HL-60 (cell line): ENCODE results near the gene CLEC2B.

Source experiments
- GABPA ChIP-seq: IDR thresholded peaks from 2 replicates; pipeline ENCODE4 v1.6.1; 2012; ENCODE audit warnings: low read depth
- POLR2AphosphoS5 ChIP-seq: IDR thresholded peaks from 2 replicates; pipeline ENCODE4 v1.6.1; 2012; ENCODE audit warnings: low read depth
- SPI1 ChIP-seq: IDR thresholded peaks from 2 replicates; pipeline ENCODE4 v1.6.1; 2012; ENCODE audit warnings: low read depth, mild to moderate bottlenecking, borderline replicate concordance
- TF ChIP-seq, protein P1 (sequence below): IDR thresholded peaks from one replicate; pipeline ENCODE4 v1.5.1; 2011; ENCODE audit warnings: low read length, control low read depth, inconsistent platforms; ENCODE audit not compliant: insufficient read depth
- TF ChIP-seq, protein P2 (sequence below): IDR thresholded peaks from 2 replicates; pipeline ENCODE4 v1.6.1; 2012; ENCODE audit warnings: low read depth; ENCODE audit not compliant: insufficient replicate concordance

DNA sequence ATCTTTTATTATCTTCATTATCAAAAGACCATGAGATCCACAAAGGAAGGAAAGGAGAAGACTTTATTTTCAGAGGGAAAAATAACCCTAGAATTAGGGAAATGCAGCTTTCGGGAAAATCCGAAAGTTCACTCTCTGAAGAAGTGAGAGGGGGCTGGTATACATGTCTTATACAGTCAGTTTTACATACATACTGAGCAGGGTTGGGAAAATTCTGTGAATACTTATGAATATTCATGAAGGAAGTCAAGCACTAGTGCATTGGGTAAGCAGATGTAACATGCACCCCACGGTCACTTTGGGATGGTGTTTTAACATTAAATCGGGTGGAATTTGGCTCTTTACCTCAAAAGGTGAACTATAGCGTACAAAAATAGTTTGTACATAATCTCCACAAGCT, 57.5 kb downstream of the CLEC2B start:
- TF ChIP-seq, protein P1, sequence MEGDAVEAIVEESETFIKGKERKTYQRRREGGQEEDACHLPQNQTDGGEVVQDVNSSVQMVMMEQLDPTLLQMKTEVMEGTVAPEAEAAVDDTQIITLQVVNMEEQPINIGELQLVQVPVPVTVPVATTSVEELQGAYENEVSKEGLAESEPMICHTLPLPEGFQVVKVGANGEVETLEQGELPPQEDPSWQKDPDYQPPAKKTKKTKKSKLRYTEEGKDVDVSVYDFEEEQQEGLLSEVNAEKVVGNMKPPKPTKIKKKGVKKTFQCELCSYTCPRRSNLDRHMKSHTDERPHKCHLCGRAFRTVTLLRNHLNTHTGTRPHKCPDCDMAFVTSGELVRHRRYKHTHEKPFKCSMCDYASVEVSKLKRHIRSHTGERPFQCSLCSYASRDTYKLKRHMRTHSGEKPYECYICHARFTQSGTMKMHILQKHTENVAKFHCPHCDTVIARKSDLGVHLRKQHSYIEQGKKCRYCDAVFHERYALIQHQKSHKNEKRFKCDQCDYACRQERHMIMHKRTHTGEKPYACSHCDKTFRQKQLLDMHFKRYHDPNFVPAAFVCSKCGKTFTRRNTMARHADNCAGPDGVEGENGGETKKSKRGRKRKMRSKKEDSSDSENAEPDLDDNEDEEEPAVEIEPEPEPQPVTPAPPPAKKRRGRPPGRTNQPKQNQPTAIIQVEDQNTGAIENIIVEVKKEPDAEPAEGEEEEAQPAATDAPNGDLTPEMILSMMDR = no peak
- no peak for TF ChIP-seq POLR2AphosphoS5
- TF ChIP-seq, protein P2, sequence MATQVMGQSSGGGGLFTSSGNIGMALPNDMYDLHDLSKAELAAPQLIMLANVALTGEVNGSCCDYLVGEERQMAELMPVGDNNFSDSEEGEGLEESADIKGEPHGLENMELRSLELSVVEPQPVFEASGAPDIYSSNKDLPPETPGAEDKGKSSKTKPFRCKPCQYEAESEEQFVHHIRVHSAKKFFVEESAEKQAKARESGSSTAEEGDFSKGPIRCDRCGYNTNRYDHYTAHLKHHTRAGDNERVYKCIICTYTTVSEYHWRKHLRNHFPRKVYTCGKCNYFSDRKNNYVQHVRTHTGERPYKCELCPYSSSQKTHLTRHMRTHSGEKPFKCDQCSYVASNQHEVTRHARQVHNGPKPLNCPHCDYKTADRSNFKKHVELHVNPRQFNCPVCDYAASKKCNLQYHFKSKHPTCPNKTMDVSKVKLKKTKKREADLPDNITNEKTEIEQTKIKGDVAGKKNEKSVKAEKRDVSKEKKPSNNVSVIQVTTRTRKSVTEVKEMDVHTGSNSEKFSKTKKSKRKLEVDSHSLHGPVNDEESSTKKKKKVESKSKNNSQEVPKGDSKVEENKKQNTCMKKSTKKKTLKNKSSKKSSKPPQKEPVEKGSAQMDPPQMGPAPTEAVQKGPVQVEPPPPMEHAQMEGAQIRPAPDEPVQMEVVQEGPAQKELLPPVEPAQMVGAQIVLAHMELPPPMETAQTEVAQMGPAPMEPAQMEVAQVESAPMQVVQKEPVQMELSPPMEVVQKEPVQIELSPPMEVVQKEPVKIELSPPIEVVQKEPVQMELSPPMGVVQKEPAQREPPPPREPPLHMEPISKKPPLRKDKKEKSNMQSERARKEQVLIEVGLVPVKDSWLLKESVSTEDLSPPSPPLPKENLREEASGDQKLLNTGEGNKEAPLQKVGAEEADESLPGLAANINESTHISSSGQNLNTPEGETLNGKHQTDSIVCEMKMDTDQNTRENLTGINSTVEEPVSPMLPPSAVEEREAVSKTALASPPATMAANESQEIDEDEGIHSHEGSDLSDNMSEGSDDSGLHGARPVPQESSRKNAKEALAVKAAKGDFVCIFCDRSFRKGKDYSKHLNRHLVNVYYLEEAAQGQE = no peak
- TF ChIP-seq GABPA = no peak
- no peak for TF ChIP-seq SPI1
